ENCODE data around the gene ZER1. TPM values are rescaled to one million over a fixed set of nuclear protein-coding genes. Genes with fewer than 3 reads are reported as not detected.

Gene ZER1
- polyA plus RNA-seq, 1 experiment, result 28.0 TPM

GRCh38 chr9:128707446-128707845 lies 64.3 kb downstream of the ZER1 start:
- Histone ChIP-seq H3K9me3 (ENCODE audit: control insufficient read depth, insufficient read depth, low read length) (no peaks in the 10 kb centered on the region; the same call in 1 of the 2 replicates), H3K27me3 (ENCODE audit: control insufficient read depth, insufficient read depth, low read length) (no peaks in the 10 kb centered on the region), H3K27ac (ENCODE audit: low read depth, low read length) (no peak overlapping the region), H3K4me3 (ENCODE audit: low read depth, low read length) (no peak overlapping the region)
- no peak for TF ChIP-seq CTCF (IDR thresholded peaks at IDR 0.05; ENCODE audit: low read depth, low read length)
- POLR2A ChIA-PET, result interaction anchor here (1.0 kb wide), 1 partner anchor 18 kb away, joined by 6 read pairs; no protein-coding TSS in a partner anchor
- CTCF ChIA-PET, result no interaction called here
- DNase-seq (ENCODE audit: low read depth, low spot score), result no peak

DNA sequence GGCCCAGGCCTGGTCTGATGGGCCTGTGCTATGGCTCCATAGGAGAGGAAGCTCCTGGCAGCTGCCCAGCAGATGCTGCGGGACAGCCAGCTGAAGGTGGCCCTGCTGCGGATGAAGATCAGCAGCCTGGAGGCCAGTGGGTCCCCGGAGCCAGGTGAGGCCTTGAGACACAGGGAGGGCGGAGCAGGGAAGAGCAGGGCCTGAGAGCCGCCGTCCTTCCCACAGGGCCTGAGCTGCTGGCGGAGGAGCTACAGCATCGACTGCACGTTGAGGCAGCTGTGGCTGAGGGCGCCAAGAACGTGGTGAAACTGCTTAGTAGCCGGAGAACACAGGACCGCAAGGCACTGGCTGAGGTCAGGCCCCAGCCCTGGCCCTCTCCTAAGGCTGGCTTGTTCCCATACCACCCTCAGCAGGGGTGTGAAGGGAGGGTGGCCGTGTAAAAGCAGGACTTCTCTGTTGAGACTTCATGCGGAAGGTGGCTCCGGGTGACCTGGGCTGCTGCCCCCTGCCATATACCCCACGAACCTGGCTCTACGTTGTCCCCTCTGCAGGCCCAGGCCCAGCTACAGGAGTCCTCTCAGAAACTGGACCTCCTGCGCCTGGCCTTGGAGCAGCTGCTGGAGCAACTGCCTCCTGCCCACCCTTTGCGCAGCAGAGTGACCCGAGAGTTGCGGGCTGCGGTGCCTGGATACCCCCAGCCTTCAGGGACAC lies 64.9 kb downstream of the ZER1 start:
- POLR2A ChIA-PET, result interaction anchor here (1.0 kb wide), 1 partner anchor 17 kb away, joined by 6 read pairs; no protein-coding TSS in a partner anchor
- H3K4me3 ChIP-seq (ENCODE audit: low read depth, low read length), result no peak overlapping the region
- no peaks in the 10 kb centered on the region for H3K27me3 ChIP-seq (ENCODE audit: control insufficient read depth, insufficient read depth, low read length)
- H3K27ac ChIP-seq (ENCODE audit: low read depth, low read length), result no peak overlapping the region
- no peak for TF ChIP-seq CTCF (IDR thresholded peaks at IDR 0.05; ENCODE audit: low read depth, low read length)
- DNase-seq (ENCODE audit: low read depth, low spot score), result no peak
- no peaks in the 10 kb centered on the region; the same call in 1 of the 2 replicates for H3K9me3 ChIP-seq (ENCODE audit: control insufficient read depth, insufficient read depth, low read length)
- CTCF ChIA-PET, result no interaction called here

DNA sequence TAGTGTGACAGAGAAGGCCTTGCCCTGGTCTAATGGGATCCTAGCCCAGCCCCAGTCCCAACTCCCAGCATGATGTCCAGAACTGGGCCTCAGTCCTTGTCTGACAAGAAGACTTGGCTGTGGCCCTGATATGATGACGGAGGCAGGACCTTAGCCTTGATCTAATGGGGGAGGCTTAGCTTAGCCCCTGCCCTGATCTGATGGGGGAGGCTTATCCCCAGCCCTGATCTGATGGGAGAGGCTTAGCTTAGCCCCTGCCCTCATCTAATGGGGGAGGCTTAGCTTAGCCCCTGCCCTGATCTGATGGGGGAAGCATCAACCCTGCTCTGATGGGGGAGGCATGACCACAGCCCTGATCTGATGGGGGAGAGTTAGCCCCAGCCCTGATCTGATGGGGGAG lies 65.7 kb downstream of the ZER1 start:
- H3K9me3 ChIP-seq (ENCODE audit: control insufficient read depth, insufficient read depth, low read length), result no peaks in the 10 kb centered on the region; the same call in 1 of the 2 replicates
- H3K27me3 ChIP-seq (ENCODE audit: control insufficient read depth, insufficient read depth, low read length), result no peaks in the 10 kb centered on the region
- ChIA-PET CTCF (no interaction called here), POLR2A (no interaction called here)
- no peak for DNase-seq (ENCODE audit: low read depth, low spot score)
- no peak for TF ChIP-seq CTCF (IDR thresholded peaks at IDR 0.05; ENCODE audit: low read depth, low read length)
- H3K27ac ChIP-seq (ENCODE audit: low read depth, low read length), result no peak overlapping the region
- no peak overlapping the region for H3K4me3 ChIP-seq (ENCODE audit: low read depth, low read length)

GRCh38 chr9:128705051-128705965 lies 66.4 kb downstream of the ZER1 start:
- ChIA-PET CTCF (no interaction called here), POLR2A (interaction anchor here (0.5 kb wide), 1 partner anchor 66 kb away, joined by 3 read pairs; no protein-coding TSS in a partner anchor)
- Histone ChIP-seq H3K4me3 (ENCODE audit: low read depth, low read length) (no peak overlapping the region), H3K27ac (ENCODE audit: low read depth, low read length) (no peak overlapping the region), H3K27me3 (ENCODE audit: control insufficient read depth, insufficient read depth, low read length) (no peaks in the 10 kb centered on the region), H3K9me3 (ENCODE audit: control insufficient read depth, insufficient read depth, low read length) (no peaks in the 10 kb centered on the region; the same call in 1 of the 2 replicates)
- no peak for TF ChIP-seq CTCF (IDR thresholded peaks at IDR 0.05; ENCODE audit: low read depth, low read length)
- DNase-seq (ENCODE audit: low read depth, low spot score), result no peak

DNA sequence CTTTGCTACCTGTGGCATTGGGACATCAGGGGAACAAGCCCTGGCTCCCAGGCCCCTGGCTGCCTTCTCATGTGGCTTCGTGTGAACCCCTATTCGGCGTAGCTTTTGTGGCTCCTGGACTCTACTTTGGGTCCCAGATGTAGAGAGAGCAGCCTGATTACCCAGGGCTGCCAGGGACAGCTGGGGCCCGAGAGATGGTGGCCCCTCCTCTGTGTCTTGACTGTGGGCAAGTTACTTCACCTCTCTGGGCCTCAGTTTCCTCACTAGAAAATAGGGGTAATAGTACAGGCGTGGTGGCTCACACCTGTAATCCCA lies 67.4 kb downstream of the ZER1 start:
- H3K4me3 ChIP-seq (ENCODE audit: low read depth, low read length), result no peak overlapping the region
- no peak for DNase-seq (ENCODE audit: low read depth, low spot score)
- H3K9me3 ChIP-seq (ENCODE audit: control insufficient read depth, insufficient read depth, low read length), result no peaks in the 10 kb centered on the region; the same call in 1 of the 2 replicates
- CTCF ChIA-PET, result no interaction called here
- TF ChIP-seq CTCF (IDR thresholded peaks at IDR 0.05; ENCODE audit: low read depth, low read length), result no peak
- no peaks in the 10 kb centered on the region for H3K27me3 ChIP-seq (ENCODE audit: control insufficient read depth, insufficient read depth, low read length)
- H3K27ac ChIP-seq (ENCODE audit: low read depth, low read length), result no peak overlapping the region
- POLR2A ChIA-PET, result no interaction called here

Measured in AG04450 (cell line).